Endothelial cell of umbilical vein (primary cell): ENCODE data around the gene STRA6. TPM values are rescaled to one million over a fixed set of nuclear protein-coding genes. Genes with fewer than 3 reads are reported as not detected.

ENCODE experiments used
- BruUV-seq: library from RNA; stranded (reverse); fragments of 400-500 nt; replicated peaks from 2 replicates; lab custom pipeline; 2021; lab: Mats Ljungman, UMichigan
- CTCF ChIA-PET: fragments of 300-600, 350-600 bp; sonication (Branson Sonifier 250); formaldehyde crosslinking; loops from one replicate; lab custom pipeline; 2021; ENCODE audit warnings: antibody characterized with exemption, inconsistent platforms; lab: Charles Lee
- POLR2A ChIA-PET: fragments of 300-600, 350-600 bp; sonication (Branson Sonifier 250); formaldehyde crosslinking; loops from one replicate; lab custom pipeline; 2021; ENCODE audit warnings: antibody characterized with exemption, inconsistent platforms; lab: Charles Lee
- DNase-seq: peaks from one replicate; pipeline ENCODE4 v3.0.0-alpha.2; 2011; ENCODE audit warnings: low read depth, low spot score
- FAIRE-seq: peaks from 2 replicates; lab custom pipeline; 2011; peaks lifted over from hg19 to GRCh38; lab: Jason Lieb, UNC
- H2AFZ ChIP-seq: 2 replicates; pipeline ENCODE4 v1.6.0; 2012; ENCODE audit warnings: low read depth, low read length, control low read depth, inconsistent platforms
- H3K27ac ChIP-seq: 2 replicates; pipeline ENCODE4 v1.5.1; 2011; ENCODE audit warnings: low read depth, mild to moderate bottlenecking, control low read depth, low read length, moderate library complexity; ENCODE audit not compliant: insufficient read depth
- H3K27me3 ChIP-seq, 2 experiments: 2 replicates each; pipeline versions ENCODE4 v1.6.0 to v1.6.1; 2011; ENCODE audit warnings: low read length in 2 of 2, mixed read lengths in 1 of 2; ENCODE audit not compliant: control insufficient read depth in 2 of 2, insufficient read depth in 2 of 2
- H3K36me3 ChIP-seq, 2 experiments: 2 replicates in 1 of 2; 3 replicates in 1 of 2; pipeline ENCODE4 v1.5.1; 2011; ENCODE audit warnings: low read length in 2 of 2, mild to moderate bottlenecking in 1 of 2, moderate library complexity in 1 of 2; ENCODE audit not compliant: control insufficient read depth in 2 of 2, insufficient read depth in 2 of 2; ENCODE audit errors: extremely low read depth in 1 of 2
- H3K4me1 ChIP-seq: 3 replicates; pipeline ENCODE4 v1.5.1; 2011; ENCODE audit warnings: mild to moderate bottlenecking, low read length; ENCODE audit not compliant: control insufficient read depth, insufficient read depth; ENCODE audit errors: extremely low read depth
- H3K4me2 ChIP-seq: 2 replicates; pipeline ENCODE4 v1.6.1; 2011; ENCODE audit warnings: low read length, control low read depth, mixed read lengths; ENCODE audit not compliant: insufficient read depth
- H3K4me3 ChIP-seq, 3 experiments: fragments of 200-600 bp in 1 of 3; sonication (generic), shearing (Covaris generic) in 1 of 3; replicated peaks in 1 of 3; 2 replicates each; pipeline ENCODE4 v1.5.1; 2011 to 2016; ENCODE audit warnings: control low read depth in 3 of 3, low read length in 3 of 3, mild to moderate bottlenecking in 2 of 3, inconsistent platforms in 1 of 3, low read depth in 1 of 3, moderate library complexity in 1 of 3; ENCODE audit not compliant: insufficient read depth in 1 of 3
- H3K79me2 ChIP-seq: 2 replicates; pipeline ENCODE4 v1.6.0; 2012; ENCODE audit warnings: low read length, inconsistent platforms; ENCODE audit not compliant: control insufficient read depth, insufficient read depth
- H3K9ac ChIP-seq: replicated peaks from 2 replicates; pipeline ENCODE3; 2011; ENCODE audit warnings: low read length, control low read depth; ENCODE audit not compliant: insufficient read depth; ENCODE audit errors: extremely low read depth
- H3K9me1 ChIP-seq: replicated peaks from 3 replicates; pipeline ENCODE4 v1.6.0; 2011; ENCODE audit warnings: mild to moderate bottlenecking, low read length; ENCODE audit not compliant: control insufficient read depth, insufficient read depth; ENCODE audit errors: extremely low read depth
- H3K9me3 ChIP-seq: replicated peaks from 2 replicates; pipeline ENCODE4 v1.5.1; 2012; ENCODE audit warnings: low read length, inconsistent platforms; ENCODE audit not compliant: control insufficient read depth, insufficient read depth
- H4K20me1 ChIP-seq: replicated peaks from 2 replicates; pipeline ENCODE3; 2011; ENCODE audit warnings: mild to moderate bottlenecking, low read length; ENCODE audit not compliant: control insufficient read depth, insufficient read depth; ENCODE audit errors: extremely low read depth
- EZH2 ChIP-seq: IDR thresholded peaks from 2 replicates; pipeline ENCODE4 v1.6.1; 2012; ENCODE audit warnings: borderline replicate concordance, low read depth, mild to moderate bottlenecking, moderate library complexity, low read length, inconsistent platforms; ENCODE audit not compliant: severe bottlenecking
- FOS ChIP-seq: IDR thresholded peaks from 2 replicates; pipeline ENCODE4 v1.6.1; 2011; ENCODE audit warnings: mild to moderate bottlenecking, low read length, moderate library complexity, borderline replicate concordance; ENCODE audit not compliant: insufficient read depth
- GATA2 ChIP-seq: IDR thresholded peaks from 2 replicates; pipeline ENCODE4 v1.7.0; 2011; ENCODE audit warnings: low read depth, mild to moderate bottlenecking, moderate library complexity, mixed read lengths, low read length; ENCODE audit not compliant: insufficient read length, insufficient read depth
- JUN ChIP-seq: IDR thresholded peaks from 2 replicates; pipeline ENCODE4 v1.6.1; 2011; ENCODE audit warnings: borderline replicate concordance, low read depth; ENCODE audit not compliant: insufficient read length, insufficient read depth
- MAX ChIP-seq: IDR thresholded peaks from 2 replicates; pipeline ENCODE4 v1.6.1; 2011; ENCODE audit not compliant: insufficient read depth, insufficient read length
- MYC ChIP-seq: IDR thresholded peaks from one replicate; pipeline ENCODE4 v1.6.1; 2011; ENCODE audit warnings: mild to moderate bottlenecking, low read depth, low read length
- POLR2A ChIP-seq: IDR thresholded peaks from 2 replicates; pipeline ENCODE4 v1.6.1; 2012; ENCODE audit warnings: low read depth, mild to moderate bottlenecking, control low read depth, low read length
- POLR2AphosphoS5 ChIP-seq: IDR thresholded peaks from 2 replicates; pipeline ENCODE4 v1.6.1; 2012; ENCODE audit warnings: low read depth, mild to moderate bottlenecking, control low read depth, low read length, moderate library complexity; ENCODE audit not compliant: insufficient read depth
- dilution Hi-C: fragments of 300-500 bp; cut with MboI; formaldehyde crosslinking; loops from one replicate; pipeline ENCODE4 v1.15.0; 2019; ENCODE audit warnings: low sequenced_read_pairs; ENCODE audit not compliant: extremely low pct_ligation_motif_present
- intact Hi-C: fragments of 100-400 bp; cut with micrococcal nuclease; formaldehyde crosslinking; loops from one replicate; pipeline ENCODE4 v1.10.0; 2022
- polyA plus RNA-seq, 4 experiments: library from polyadenylated mRNA; depleted of rRNA in 3 of 4; stranded (reverse) in 3 of 4; unstranded in 1 of 4; fragments of >200 nt; gene quantifications; 2 replicates each; pipeline versions ENCODE4 v1.2.1 to v1.2.3, GENCODE V29; 2011 to 2012; ENCODE audit warnings: missing spikeins in 1 of 4
- total RNA-seq: library from RNA; stranded (reverse); gene quantifications from 2 replicates; pipeline ENCODE4 v1.2.3, GENCODE V29; 2021
- TF ChIP-seq, protein P1 (sequence below), 2 donors: IDR thresholded peaks; 1 replicate in 1 of 2; 2 replicates in 1 of 2; pipeline ENCODE4 v1.5.1; 2011; ENCODE audit warnings: low read length in 2 of 2, mild to moderate bottlenecking in 2 of 2, moderate library complexity in 2 of 2, control low read depth in 1 of 2, inconsistent platforms in 1 of 2, low read depth in 1 of 2; ENCODE audit not compliant: insufficient read depth in 1 of 2; ENCODE audit errors: extremely low read depth in 1 of 2

STRA6 gene
- total and polyA plus RNA-seq, 2 donors (not counting 3 experiments of a cell fraction or from before 2014, with no cell fraction given) = not detected

DNA sequence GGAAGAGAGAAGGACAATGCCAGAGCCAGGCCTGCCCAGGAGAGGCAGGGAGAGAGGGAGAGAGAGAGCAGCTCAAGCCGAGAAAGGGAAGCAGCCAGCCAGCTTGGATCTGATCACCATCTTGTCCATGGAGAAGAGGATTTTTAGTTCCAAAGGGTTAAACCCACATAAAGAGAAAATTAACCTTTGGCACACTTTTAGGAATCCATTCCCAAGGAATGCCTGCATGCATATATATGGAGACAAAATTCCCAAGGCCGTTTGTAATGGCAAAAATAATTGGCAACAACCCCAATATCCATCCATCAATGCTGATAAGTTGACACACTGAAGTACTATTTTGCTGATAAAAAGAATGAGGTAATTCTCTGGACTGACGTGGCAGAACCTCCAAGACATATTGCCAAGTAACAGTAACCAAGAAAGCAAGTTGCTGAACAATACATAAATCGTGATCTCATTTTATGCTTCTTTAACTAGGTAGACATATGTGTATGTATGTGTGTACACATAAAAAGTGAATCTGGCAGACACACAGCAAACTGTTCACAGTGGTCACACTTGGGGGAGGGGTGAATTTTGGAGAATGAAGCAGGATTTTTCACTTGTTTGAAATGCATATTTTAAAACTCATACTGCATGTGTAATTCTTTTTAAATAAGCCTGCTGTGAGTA, 7.5 kb upstream of the STRA6 start:
- dilution Hi-C loops (no loop called here), intact Hi-C loops (no loop called here)
- Histone ChIP-seq H3K27me3 (peaks cover 0 to 2% of the 10 kb centered on the region in 2 experiments), H3K4me2 (no peak overlapping the region), H4K20me1 (no peaks in the 10 kb centered on the region), H3K27ac (no peak overlapping the region), H3K9me3 (no peaks in the 10 kb centered on the region), H3K9ac (no peak overlapping the region), H3K4me1 (no peaks in the 10 kb centered on the region), H3K4me3 (no peak overlapping the region), H2AFZ (no peak overlapping the region), H3K36me3 (no peaks in the 10 kb centered on the region), H3K79me2 (no peaks in the 10 kb centered on the region), H3K9me1 (no peaks in the 10 kb centered on the region)
- CTCF ChIA-PET = no interaction called here
- POLR2A ChIA-PET = no interaction called here
- no peak for TF ChIP-seq MYC
- no peak for TF ChIP-seq MAX
- TF ChIP-seq POLR2A = no peak
- TF ChIP-seq POLR2AphosphoS5 = no peak
- TF ChIP-seq, protein P1, sequence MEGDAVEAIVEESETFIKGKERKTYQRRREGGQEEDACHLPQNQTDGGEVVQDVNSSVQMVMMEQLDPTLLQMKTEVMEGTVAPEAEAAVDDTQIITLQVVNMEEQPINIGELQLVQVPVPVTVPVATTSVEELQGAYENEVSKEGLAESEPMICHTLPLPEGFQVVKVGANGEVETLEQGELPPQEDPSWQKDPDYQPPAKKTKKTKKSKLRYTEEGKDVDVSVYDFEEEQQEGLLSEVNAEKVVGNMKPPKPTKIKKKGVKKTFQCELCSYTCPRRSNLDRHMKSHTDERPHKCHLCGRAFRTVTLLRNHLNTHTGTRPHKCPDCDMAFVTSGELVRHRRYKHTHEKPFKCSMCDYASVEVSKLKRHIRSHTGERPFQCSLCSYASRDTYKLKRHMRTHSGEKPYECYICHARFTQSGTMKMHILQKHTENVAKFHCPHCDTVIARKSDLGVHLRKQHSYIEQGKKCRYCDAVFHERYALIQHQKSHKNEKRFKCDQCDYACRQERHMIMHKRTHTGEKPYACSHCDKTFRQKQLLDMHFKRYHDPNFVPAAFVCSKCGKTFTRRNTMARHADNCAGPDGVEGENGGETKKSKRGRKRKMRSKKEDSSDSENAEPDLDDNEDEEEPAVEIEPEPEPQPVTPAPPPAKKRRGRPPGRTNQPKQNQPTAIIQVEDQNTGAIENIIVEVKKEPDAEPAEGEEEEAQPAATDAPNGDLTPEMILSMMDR (IDR thresholded peaks at IDR 0.05; ENCODE audit: extremely low read depth in 1 of 2, insufficient read depth in 1 of 2, low read depth in 1 of 2, low read length in 2 of 2) = no peak
- TF ChIP-seq FOS = no peak
- TF ChIP-seq JUN = no peak
- no peak for TF ChIP-seq EZH2
- no peak for TF ChIP-seq GATA2
- peak; percentile 46 for DNase-seq
- no TSS peak for BruUV-seq
- no peak for FAIRE-seq
